ENCODE results near the gene DAB2IP.

Gene DAB2IP

DNA sequence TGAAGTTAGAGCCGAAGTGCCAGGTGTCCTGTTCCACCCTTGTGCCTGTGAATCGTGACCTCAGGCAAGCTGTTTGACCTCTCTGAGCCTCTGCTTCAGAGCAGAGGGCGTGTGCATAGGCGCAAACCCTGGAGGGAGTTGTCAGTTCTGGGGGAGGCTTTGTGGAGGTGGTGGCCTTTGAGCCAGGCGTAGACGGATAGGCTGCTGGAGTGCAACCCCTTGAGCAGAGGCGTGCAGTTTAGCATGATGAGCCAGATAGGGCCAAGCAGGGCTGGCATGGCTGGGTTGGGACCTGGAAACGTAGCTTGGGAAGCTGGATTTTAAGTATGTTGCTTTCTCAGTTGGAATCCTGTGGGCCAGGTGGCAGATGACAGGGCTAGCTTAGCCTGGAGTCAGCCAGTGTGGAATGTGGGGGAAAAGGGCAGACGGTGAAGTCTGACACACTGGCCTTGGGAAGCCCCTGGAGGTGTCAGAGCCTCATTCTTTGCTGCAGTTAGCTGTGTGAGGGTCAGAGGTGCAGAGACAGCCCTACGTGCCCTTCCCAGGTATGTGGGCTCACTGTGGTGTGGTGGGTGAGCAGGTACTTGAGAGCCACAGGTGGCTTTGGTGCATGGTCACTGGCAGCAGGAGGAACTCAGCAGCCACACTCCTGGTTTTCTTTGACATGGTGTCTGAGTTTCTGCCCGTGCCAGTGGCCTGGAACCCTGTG, 93.4 kb downstream of the DAB2IP start:
- DNase-seq (ENCODE audit: low spot score): peak; percentile 92

DNA sequence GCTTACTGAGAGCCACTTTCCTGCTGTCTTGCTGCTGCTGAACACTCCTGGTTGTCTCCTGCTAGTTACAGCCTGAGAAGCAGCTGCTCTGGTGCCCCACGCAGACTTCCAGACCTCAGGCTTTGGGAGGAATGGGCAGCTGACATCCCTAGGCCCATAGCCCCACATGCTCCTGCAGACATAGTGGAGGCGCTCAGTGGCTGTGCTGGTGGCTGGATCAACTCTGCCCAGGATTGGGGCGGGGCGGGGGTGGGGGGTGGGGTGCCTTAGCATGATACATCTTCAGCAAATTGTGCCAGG, 93.9 kb downstream of the DAB2IP start:
- DNase-seq (ENCODE audit: low spot score): no peak

DNA sequence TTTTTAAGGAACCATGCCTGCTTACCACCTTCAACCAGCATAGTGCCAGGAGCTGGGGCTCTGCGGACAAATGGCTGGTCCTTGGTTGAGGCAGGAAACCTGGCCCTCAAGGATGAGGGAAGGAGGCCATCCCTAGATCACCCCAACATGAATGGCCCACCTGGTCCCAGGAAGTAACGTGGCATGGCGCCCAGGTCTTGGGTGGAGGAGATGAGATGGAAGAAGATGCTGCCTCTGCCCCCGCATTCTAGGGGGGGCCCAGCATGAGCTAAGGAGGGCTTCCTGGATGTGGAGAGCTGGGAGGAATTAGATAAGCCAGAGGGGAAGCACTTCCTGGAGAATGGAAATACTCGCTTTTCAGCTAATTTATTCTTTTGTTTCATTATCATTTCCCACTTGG, 95.0 kb downstream of the DAB2IP start:
- no peak for DNase-seq (ENCODE audit: low spot score)

DNA sequence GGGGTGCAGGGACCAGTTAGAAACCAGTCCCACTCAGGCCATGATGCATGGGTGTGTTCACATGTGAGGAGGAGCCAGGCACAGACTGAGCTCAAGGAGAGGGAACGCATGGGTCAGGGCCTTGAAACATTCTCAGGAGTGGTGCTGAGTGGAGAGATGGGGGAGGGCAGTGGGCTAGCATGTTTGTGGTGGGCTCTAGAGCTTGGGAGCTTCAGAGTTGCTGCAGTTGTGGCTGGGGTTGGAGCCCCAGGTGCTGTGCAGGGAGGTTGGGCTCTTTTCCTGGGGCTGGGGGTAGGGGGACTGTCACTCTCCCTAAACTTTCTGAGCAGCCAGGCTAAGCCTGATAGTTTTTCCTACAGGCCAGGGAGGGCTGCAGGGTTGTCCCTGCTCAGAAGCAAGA, 95.4 kb downstream of the DAB2IP start:
- DNase-seq (ENCODE audit: low spot score): no peak

DNA sequence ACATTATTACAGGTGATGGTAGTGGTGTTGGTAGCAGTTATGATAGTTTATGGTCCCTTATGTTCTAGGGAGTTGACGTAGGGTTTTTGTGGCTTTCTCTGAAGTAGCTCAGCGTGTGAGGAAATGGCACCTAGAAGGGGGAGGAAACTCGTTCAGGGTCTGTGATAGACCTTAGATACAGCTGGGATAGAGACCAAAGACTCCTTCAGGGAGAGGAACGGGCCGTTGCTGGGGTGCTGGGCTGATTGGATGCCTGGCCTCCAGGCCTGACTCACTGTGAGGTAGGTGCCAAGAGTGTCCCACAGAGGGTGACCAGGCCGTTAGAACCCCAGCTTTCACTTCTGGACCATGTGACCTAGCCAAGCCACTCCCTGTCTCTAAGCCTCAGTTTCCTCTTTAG, 96.6 kb downstream of the DAB2IP start:
- no peak for DNase-seq (ENCODE audit: low spot score)

DNA sequence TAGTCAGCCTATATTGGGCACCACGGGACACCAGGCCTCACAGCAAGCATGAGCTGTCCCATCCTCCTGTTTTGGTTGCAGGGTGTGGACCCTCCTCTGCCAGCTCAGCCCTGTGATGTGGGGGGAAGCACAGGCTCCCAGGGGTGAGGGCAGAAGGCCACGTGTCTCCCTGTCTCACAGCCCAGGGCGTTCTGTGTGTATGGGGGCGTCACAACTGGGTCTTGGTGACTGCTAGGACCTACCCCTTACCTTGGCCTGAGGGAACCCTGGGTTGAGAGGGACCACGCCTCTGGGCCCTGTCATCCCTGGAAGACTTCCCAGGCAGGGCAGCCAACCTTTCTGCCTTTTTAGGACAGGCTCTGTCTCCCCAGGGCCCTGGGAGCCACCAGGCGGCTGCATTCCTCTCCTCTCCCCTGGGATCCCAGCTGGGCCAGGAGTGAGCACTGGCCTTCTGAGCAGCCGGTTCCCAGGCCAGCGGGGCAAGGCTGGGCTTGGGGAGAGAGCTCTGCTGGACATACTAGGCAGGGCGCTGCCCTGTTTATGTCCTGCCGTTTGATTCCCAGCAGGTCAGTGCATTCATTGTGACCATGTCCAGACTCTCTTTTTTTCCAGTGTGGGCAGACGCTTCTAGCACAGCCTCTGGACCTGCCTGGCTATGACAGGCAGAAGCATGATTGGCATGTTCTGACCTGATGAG, 97.4 kb downstream of the DAB2IP start:
- DNase-seq (ENCODE audit: low spot score): no peak

DNA sequence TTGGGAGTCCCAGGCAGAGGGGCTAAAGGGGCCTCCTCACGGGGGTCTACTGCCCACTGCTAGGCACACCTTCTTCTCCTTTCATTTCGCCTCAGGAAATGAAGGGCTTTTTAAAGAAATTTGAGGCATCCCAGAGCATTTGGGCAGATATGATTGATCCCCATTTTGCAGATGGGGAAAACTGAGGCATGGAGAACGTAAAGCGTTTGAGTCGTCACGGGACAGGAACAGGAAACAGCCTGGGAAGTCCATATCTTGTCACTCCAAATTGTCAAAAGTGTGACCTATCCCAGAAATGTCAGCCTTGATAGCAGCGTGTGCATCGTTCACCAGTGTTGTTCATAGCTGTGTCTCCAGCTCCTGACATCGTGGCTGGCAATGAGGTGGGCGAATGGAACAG, 98.2 kb downstream of the DAB2IP start:
- no peak for DNase-seq (ENCODE audit: low spot score)

DNA sequence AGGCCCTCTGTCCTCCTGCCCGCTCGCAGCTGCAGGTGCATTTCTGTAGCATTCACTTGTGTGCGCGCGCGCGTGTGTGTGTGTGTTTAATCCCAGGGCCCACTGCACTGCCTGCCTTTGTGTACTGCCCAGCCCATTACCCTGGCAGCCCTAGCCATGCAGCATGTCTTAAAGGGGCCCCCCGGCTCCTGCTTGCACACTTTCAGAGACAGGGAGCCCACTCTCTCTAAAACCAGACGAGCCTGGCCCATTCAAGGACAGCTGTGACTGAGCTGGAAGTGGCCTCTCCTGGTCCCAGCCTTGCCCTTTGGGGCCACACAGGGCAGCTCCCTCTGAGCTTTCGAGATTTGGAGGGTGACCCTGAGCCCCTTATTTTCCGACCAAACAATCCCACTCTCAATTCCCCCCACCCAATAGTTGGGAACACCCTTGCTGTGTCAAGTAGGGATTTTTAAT, 98.9 kb downstream of the DAB2IP start:
- DNase-seq (ENCODE audit: low spot score): no peak

DNA sequence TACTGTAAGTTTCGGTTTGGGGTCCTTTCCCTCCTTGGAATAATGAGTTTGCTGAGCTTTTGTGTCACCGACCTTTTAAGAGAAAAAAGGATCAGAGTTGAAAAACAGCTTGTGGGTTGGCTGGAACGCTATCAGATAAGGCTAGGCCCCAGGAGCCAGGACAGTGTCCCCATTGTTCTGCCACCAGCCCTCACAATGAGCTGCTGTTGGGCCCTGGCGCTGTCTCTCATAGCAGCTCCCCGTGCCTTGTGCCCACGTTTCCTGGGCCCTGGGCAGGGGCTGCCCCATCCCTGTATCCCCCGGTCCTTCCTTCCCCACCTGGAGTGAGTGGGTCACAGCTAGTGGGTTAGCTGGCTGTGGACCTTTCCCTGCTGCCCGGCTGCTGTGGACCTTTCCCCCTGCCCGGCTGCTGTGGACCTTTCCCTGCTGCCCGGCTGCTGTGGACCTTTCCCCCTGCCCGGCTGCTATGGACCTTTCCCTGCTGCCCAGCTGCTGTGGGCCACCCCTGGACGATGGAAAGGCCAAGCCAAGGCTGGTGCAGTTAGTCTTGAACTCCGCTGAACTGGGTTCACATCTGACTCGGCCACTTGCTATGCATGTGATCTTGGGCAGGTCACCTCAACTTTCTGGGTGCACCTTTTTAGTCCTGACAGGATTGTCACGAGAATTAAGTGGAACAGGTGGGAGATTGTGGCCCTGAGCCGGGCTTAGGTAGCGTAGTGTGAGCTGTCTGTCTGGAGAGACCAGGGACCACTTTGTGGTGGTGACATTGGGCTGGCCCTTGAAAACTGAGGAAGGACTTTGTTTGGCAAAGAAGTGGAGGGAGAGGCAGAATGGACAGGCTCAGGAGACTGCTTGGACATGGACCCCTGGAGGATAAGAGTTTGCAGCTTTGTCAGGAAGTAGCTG, 99.5 kb downstream of the DAB2IP start:
- DNase-seq (ENCODE audit: low spot score): no peak

DNA sequence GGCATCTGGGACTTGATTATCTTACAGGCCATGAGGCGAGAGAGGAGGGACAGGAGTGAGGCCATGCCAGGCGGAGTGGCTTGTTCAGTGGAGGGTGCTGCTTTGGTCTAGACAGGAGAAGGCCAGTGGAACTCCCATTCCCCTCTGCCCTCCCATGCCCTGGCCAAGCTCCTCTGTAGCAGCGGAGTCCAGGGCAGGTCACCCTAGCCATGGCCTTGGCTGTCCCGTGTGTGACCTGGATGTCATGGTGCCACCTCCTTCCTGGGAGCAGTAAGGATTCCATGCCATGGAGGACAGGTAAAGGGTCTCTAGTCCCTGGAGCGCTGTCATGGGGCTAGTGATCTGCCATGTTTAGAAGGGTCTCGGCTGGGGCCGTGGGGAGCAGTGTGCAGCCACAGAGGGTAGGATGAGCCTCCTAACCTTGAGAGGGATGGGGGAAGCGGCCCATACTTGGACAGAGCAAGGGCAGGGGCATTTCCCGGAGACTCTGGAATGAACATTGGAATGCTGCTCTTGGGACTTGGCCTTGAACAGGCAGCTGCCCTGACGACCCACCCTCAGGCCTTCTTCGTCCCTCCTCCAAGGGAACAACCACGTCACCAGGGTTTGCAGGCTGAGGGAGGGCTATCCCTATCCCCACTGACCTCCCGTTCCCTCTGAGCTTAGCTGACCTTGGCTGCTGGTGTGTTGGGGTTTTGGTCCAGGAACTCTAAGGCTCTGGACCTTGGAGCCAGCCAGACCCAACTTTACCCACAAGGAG, 100.4 kb downstream of the DAB2IP start:
- DNase-seq (ENCODE audit: low spot score): no peak

DNA sequence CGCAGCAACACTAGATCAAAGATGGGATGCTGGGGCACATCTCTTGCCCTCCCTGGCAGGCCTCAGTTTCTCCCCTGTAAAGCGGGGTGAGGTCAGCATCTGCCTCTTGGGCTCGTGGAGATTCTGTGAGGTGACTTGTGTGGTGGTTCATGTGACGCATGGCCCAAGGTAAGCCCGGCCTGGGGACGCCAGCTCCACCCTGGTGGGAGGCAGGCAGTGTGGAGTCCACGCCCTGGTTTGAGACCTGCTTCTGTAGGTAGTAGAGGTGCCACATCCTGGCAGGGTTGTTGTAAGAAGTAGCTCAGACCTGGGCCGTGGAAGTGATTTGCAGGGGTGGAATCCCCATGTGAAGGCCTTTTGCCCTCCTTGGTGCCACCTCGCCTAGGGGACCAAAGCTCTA, 101.5 kb downstream of the DAB2IP start:
- DNase-seq (ENCODE audit: low spot score): no peak

DNA sequence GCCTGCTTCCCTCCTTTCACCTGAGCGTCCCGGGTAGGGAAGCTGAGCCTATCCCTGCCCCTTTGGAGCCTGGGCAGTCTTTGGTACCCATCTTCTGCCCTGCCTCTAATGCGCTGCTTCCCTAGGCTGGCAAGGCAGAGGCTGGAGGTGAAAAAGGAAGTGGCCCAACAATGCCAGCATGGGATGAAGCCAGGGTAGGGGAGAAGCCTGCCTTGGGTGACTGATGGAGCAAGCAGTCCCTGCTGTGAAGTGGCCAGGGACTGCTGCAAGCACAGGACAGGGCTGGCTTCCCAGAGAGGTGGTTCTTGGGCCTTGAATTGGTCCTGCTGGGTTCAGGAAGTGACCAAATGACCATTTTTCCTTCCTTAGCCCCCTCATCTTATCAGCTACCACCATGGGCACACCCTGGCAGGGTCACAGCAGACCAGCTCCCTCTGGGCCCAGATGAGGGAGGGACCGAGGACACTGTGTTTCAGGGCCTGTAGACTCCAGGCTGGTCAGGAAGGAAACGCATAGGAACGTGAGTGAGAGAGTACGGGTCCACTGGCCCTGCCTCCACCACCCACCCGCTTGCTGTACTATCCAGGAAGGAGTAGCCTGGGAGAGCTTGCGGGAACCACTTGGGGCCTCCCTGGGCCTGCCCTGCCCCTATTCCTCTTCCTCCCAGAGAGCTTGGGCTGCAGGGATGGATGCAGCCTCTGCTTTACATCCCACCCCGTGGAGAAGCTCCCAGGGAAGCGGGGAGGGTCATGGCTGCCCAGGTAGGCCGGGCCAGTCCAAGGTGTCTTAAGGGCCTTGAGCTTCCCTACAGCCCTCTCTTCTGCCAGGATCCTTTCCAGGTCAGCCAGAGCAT, 102.6 kb downstream of the DAB2IP start:
- DNase-seq (ENCODE audit: low spot score): no peak

DNA sequence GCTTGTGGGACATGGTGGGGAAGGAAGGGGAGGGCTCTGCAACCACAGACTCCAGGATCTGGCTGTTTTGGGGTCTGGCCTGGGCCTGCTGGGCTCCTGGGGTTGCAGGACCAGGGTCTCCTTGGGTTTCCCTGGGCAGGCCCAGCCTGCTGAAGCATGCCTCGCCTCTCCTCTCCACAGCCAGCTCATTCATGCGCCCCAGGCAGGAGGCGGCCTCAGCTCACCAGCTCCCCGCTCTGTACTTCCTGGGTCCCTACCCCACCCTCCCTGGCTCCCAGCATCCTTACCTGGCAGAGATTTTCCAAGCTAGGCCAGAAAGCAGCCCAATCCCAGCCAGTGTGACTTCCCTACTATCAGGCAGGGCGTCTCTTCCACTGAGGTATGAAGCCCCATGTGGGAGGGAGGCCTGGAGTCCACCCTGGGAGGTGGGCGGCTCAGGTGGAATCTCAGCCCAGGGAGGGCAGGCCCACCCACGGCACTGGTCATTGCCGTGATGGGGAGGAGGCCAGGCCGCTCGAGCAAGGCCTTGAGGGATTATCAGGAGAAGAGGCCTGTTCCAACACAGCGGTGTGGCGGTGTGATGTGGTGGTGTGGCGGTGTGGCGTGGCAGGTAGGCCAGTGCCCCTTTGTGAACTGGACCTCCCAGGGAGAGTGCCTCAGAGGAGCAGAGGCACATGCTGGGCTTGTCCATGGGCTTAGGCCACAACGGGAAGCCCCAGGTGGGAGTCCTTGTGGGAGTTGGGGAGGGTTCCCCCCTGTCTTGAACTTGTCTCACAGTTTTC, 103.4 kb downstream of the DAB2IP start:
- DNase-seq (ENCODE audit: low spot score): no peak

DNA sequence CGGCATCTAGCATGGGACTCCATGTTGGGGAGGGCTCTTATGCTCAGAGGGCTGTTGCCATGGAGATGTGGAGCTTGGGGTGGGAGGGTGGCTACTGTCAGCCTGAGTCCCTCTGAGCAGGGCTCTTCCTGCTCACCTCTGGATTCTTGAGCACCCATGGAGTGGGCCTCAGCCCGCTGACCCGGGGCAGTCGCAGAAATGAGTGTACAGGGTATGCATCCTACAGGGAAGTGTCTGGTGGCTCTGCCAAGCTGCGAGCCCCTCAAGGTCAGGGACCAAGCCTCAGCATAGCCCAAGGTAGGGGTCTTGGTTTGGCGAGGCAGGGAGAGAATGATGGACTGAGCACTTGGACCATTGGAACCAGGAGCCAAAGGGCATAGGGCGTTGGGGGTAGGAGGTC, 104.1 kb downstream of the DAB2IP start:
- no peak for DNase-seq (ENCODE audit: low spot score)

DNA sequence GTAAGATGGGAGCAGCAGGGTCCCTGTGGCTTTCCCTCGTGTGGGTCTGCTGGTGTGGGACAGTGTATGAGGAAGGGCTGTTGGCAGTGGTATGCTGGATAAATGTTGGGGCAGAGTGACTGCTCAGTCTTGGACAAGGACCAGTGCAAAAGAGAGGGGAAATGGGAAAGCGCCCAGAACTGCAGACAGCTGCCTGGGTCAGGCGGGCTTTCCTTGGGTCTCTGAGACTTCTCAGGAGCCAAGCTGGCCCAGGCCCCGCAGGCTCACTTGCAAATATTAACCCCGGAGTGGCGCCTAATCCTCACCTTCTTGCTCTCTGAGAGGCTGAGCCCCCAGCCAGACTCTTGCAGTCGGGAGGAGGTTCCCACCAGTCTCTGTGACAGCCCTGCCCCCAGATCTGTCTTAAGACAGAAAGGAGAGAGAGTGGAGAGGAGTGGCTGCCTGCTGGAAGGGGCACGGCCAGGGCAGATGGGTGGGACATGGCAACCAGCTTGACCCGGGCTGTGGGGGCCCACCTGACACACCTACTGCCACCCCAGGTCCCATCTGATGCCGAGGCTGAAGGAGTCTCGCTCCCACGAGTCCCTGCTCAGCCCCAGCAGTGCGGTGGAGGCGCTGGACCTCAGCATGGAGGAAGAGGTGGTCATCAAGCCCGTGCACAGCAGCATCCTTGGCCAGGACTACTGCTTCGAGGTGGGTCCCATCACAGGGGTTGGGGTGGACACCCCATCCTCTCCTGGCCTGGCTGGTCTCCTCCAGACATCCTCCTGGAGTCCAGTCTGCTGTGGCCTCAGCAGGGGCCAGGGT, 105.2 kb downstream of the DAB2IP start:
- no peak for DNase-seq (ENCODE audit: low spot score)

DNA sequence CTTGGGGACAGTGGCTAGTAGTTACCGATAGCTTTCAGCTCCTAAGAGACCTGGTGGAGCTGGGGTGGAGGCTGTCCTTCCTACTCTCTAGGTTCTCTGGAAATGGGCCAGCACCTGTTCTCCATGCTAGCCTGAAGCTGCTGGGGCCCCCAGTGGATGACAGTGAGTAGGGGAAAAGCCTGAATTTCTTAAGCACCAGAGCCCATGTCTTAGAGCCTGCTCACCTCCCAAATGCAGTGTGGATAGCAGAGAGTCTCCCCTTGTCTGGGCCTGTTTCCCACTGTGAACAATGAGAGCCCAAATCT, 105.8 kb downstream of the DAB2IP start:
- DNase-seq (ENCODE audit: low spot score): no peak

DNA sequence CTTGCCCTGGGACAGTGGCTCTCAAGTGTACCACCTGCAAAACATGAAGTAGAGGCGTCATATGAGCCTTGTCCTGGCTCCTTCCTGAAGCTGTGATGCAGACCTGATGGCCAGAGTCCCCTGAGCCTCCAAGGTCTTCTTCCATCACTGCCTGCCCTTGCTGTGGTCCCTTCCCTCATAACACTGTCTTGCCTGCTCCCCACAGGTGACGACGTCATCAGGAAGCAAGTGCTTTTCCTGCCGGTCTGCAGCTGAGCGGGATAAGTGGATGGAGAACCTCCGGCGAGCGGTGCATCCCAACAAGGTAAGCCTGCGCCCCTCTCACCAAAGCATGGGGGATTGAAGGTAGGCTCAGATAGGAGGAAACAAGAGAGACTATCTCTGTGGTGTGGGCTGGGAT, 107.3 kb downstream of the DAB2IP start:
- no peak for DNase-seq (ENCODE audit: low spot score)

DNA sequence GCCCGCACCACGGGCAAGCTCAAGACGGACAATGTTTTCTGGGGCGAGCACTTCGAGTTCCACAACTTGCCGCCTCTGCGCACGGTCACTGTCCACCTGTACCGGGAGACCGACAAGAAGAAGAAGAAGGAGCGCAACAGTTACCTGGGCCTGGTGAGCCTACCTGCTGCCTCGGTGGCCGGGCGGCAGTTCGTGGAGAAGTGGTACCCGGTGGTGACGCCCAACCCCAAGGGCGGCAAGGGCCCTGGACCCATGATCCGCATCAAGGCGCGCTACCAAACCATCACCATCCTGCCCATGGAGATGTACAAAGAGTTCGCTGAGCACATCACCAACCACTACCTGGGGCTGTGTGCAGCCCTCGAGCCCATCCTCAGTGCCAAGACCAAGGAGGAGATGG, 108.6 kb downstream of the DAB2IP start:
- DNase-seq (ENCODE audit: low spot score): no peak

DNA sequence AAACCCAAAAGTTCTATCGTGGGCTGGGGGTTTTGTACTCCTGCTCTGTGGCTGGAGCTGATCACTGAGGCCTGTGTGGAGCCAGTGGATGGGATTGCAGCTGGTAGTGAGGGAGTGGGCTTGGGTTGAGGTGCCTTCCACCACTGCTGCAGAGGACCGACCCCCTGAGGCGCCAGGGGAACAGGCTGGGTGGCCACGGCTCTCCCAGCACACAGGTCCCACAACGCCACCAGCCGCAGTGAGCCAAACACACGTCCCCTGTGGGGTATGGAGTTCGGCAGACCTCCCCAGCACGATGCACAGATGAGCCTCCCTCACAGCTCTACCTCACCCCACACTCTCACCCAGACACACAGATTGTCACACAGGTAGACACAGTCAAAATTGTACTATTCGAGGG, 109.1 kb downstream of the DAB2IP start:
- no peak for DNase-seq (ENCODE audit: low spot score)

DNA sequence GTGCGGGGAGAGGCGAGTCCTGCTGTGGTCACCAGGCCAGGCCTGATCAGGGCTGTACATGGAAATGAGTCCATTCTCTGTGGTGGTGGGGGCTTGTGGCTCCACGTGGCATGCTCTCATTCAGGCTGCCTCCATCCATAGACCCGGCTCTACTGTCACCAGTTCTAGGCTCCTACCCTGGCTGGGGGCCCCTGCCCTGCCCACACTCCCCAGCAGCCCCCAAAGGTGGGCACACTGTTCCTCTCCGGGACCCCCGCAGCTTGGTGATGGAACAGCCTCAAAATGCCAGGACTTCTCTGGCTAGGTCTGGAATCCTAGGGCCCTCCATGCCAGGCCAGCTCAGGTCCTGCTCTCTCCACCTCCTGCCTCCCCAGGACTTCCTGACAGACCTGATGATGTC, 111.7 kb downstream of the DAB2IP start:
- DNase-seq (ENCODE audit: low spot score): no peak
